ENCODE data around the gene DNMBP.
"Not testable (repeated sequence)": the region's sequence is repeated elsewhere in the genome, so short reads cannot be mapped to it uniquely, and the experiment has no call there.

Gene DNMBP

DNA sequence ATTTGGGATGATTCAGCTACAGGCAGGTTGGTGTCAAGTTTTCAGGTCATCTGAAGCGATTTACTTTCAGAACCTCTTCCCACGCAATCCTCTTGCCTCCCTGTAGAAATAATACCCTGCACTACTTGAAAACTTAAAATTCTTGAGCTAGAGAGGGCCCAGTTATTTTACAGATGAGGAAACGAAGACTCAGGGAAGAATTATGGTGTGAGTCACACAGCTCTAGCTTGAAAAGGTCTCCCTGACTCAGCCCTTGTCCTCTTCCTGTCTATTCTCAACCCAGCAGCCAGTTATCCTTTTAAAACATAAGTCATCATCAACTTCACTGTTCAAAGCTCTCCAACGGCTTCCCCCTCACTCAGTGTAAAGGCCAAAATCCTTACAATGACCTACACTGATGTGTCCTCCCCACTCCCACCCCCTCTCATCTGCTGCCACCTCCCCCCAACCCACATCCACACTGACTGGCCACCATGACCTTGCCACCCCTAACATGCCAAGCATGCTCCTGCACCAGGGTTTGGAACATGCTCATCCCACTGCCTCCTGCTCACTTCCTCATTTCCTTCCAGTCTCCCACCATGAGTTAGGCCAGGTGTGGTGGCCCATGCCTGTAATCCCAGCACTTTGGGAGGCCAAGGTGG, 3.4 kb downstream of the DNMBP start:
- H3K27me3 Mint-ChIP-seq = no peaks in the 10 kb centered on the region
- no peaks in the 10 kb centered on the region for H3K9me3 Mint-ChIP-seq
- H3K36me3 Mint-ChIP-seq = peaks cover 5% of the 10 kb centered on the region
- peaks cover 65% of the 10 kb centered on the region for H3K4me1 Mint-ChIP-seq
- peak overlapping the region; percentile 43 for H3K27ac Mint-ChIP-seq
- ATAC-seq = peak; percentile 46
- H3K4me3 Mint-ChIP-seq = no peak overlapping the region

DNA sequence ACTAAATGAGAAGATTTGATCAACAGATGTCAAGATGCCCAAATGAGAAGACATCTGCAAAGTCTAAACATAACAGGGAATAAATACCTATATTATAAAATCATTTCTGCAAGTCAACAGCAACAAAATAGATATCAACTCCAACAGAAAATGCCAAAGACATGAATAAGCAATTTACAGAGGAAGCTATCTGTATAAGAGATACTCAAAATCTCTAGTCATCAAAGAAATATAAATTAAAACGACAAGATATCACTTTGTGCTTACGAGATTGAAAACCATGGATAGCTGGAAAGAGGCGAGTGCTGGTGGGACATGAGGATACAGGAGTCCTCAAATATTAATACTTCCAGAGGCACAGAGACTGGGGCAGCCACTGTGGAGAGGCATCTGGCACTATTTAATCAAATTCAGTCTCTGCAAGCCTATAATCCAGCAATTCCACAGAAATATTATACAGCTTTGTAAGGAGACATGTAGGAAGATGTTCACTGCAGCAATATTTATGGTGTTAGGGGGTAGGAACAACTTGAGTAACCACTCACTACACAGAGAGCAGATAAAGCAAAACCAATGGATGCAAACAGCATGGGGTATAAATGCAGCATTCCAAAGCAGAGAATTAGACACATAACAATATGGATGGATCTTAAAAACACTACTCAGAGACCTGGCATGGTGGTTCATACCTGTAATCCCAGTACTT, 4.8 kb downstream of the DNMBP start:
- Mint-ChIP-seq H3K4me1 (peaks cover 54% of the 10 kb centered on the region), H3K36me3 (peaks cover 7% of the 10 kb centered on the region), H3K4me3 (no peak overlapping the region), H3K27ac (peak overlapping the region; percentile 44), H3K9me3 (no peaks in the 10 kb centered on the region), H3K27me3 (no peaks in the 10 kb centered on the region)
- ATAC-seq = no peak

DNA sequence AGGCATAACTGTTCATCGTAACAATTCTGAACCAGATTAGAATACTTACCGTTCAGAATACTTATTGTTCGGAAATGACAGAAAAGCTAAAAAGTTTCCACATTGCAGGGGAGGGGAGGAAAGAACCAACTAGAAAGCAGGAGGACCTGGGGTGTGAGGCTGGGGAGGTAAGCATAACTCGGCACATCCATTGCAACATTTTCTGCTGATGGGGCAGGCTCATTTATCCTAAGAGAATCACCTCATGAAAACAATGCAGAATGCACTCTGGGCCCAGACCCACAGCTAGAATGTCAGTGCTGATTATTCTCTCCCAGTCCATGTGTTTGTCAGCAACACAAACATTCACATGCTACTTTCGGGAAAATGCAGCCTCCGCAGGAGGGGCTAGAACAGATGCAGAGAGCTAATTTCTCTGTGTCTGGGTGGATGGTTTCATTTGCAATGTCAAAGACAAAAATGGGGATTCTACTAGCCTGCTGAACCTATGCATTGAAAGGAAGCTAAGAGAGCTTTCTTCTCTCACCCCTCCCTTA, 9.6 kb downstream of the DNMBP start:
- Mint-ChIP-seq H3K4me3 (no peak overlapping the region), H3K36me3 (peaks cover 18% of the 10 kb centered on the region), H3K4me1 (peaks cover 30% of the 10 kb centered on the region), H3K9me3 (no peaks in the 10 kb centered on the region), H3K27me3 (no peaks in the 10 kb centered on the region), H3K27ac (no peak overlapping the region)
- no peak for ATAC-seq

DNA sequence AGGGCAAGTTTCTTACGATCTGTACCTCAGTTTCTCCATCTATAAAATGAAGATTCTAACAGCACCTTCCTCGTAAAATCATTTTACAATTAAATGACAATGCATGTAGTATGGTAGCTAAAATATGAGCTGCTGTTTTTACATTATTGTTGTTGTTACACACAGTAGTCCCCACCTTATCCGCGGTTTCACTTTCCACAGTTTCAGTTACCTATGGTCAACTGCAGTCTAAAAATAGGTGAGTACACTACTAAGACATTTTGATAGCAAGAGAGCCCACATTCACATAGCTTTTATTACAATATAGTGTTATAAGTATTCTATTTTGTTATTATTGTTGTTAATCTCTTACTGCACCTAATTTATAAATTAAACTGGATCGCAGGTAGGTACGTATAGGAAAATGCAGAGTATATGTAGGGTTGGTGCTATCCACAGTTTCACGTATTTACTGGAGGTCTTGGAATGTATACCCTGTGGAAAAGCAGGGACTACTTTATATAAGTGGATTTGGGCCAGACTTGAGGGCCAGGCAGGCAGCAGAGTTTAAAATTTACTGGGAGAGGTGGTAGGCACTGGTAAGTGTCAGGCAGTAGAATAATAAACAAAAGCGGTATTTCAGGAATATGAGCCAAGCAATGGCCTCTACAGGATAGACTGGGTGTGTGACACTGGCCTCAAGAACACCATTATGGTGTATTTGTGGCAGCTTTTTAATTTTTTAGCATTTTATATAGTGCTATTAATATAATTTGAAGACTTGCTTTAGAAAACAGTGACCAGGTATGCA, 10.2 kb downstream of the DNMBP start:
- Mint-ChIP-seq H3K4me3 (no peak overlapping the region), H3K4me1 (peaks cover 33% of the 10 kb centered on the region), H3K36me3 (peaks cover 20% of the 10 kb centered on the region), H3K9me3 (no peaks in the 10 kb centered on the region), H3K27me3 (no peaks in the 10 kb centered on the region), H3K27ac (no peak overlapping the region)
- ATAC-seq = no peak

DNA sequence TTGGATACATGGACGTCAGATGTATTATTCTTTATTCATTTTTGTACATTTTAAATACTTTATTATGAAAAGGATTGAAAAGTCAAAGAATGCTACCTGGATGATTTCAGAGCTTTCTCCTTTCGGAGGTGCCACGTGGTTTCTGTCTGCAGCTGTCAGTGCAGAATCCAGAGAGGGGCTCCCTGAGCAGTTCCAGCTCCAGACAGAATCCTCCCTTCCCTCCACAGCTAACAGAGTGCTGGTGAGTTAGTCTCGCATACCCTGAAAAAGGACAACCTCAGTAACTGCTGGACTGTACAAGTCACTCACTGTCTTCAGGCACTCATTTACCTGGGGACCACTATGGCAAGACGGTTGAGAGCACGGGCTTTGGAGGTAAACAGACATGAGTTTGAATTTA, 10.9 kb downstream of the DNMBP start:
- Mint-ChIP-seq H3K9me3 (no peaks in the 10 kb centered on the region), H3K4me1 (peaks cover 39% of the 10 kb centered on the region), H3K36me3 (peaks cover 20% of the 10 kb centered on the region), H3K27ac (no peak overlapping the region), H3K27me3 (no peaks in the 10 kb centered on the region), H3K4me3 (no peak overlapping the region)
- no peak for ATAC-seq

DNA sequence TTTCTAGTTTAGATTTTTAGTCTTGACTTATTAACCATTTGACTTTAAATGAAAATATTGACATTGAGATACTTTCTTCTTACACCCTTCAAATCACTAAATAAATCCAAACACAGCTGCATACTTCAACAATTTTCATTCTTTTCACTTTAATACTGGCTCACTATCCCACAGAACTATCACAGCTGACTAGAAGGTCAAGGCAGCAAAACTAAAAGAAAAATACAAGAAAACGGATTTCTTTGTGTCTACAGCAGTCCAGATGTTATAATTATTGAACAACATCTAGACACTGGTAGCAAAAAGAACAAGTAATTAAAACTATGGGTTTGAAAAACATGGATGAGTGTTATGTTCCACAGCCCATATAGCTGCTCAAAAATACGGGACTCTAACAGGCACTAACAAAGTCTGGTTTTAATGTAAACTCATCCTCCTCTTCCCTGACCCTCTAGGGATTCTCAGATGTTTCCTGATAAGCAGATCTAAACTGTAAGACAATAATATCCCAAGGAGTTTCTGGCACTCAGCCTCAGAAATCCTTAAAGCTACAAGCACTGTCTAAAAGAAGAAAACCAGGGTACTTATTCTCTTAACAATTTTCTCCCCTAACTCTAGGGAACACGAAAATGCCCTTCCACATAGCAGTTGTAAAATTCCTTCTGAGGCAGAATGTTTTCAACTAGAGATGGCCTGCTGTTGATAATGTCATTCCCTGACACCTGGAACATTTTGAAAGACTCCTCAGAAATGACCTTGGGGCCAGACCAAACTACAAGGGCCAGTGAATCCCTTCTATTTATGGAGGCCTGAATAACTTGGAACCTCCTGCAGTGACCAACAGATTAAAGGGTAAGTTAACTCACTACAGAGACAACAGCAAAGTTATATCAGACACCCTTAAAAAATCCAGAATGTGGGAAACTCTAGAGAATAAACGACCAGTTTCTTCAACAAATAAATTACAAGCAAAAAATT, 12.8 kb downstream of the DNMBP start:
- H3K27ac Mint-ChIP-seq = peak overlapping the region; percentile 49

DNA sequence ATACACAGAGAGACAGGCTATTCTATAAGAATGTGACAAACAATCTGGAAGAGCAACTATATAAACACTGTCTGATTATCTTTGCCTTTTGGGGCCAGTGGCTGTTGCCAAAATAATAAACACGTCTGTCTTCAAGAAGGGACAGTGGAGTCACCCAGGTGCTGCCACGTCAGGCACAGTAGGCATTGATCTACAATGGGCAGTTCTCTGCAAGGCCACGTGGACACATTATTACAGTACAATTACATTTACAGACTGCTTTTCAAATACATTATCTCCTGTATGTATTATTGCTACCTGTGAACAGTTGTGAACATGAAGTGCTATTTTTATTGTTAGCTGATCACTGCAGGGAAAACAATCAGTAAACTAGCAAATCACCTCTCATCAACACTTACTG, 14.0 kb downstream of the DNMBP start:
- H3K9me3 Mint-ChIP-seq = no peaks in the 10 kb centered on the region
- H3K27me3 Mint-ChIP-seq = no peaks in the 10 kb centered on the region
- peak overlapping the region; percentile 80 for H3K27ac Mint-ChIP-seq
- peaks cover 15% of the 10 kb centered on the region for H3K36me3 Mint-ChIP-seq
- H3K4me1 Mint-ChIP-seq = peaks cover 41% of the 10 kb centered on the region
- no peak overlapping the region for H3K4me3 Mint-ChIP-seq
- ATAC-seq = no peak

More for the DNA sequence above, 12.8 kb downstream of the DNMBP start:
- Mint-ChIP-seq H3K9me3 (no peaks in the 10 kb centered on the region), H3K4me1 (peaks cover 41% of the 10 kb centered on the region), H3K36me3 (peaks cover 16% of the 10 kb centered on the region), H3K27me3 (no peaks in the 10 kb centered on the region), H3K4me3 (no peak overlapping the region)
- no peak for ATAC-seq

DNA sequence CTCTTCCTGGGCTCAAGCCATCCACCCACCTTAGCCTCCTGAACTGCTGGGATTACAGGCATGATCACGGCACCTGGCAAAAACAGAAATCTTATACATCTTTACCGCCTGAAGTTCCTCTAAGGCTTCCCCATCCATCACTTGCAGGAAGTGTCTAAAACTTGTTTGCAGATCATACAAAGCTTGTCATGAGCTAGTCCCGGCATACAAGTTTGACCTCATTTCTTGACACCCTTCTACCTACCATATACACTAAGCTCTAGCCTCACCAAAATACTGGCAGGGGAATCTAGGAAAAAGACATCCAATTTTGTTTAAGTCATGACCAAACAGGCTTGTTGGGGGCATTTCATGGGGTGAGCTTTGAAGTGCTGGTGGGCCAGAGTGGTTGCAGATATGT, 14.5 kb downstream of the DNMBP start:
- Mint-ChIP-seq H3K27me3 (no peaks in the 10 kb centered on the region), H3K4me3 (no peak overlapping the region), H3K4me1 (peaks cover 41% of the 10 kb centered on the region), H3K27ac (peak overlapping the region; percentile 80), H3K9me3 (no peaks in the 10 kb centered on the region), H3K36me3 (peaks cover 15% of the 10 kb centered on the region)
- ATAC-seq = no peak

DNA sequence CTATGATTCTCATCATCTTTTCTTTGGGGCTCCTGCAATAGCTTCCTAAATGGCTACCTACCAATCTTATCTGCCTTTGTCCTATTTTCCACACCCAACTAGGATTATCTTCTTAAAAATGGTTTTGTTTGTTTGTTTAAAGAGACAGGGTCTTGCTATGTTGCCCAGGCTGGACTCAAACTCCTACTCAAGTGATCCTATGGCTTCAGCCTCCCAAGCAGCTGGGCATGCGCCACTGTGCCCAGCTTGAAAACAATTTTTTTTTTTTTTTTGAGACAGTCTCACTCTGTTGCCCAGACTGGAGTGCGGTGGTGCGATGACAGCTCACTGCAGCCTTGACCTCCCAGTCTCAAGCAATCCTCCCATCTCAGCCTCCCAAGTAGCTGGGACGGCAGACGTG, 14.9 kb downstream of the DNMBP start:
- ATAC-seq = no peak
- H3K4me3 Mint-ChIP-seq = no peak overlapping the region
- no peaks in the 10 kb centered on the region for H3K27me3 Mint-ChIP-seq
- H3K27ac Mint-ChIP-seq = peak overlapping the region; percentile 80
- H3K9me3 Mint-ChIP-seq = no peaks in the 10 kb centered on the region
- peaks cover 11% of the 10 kb centered on the region for H3K36me3 Mint-ChIP-seq
- peaks cover 39% of the 10 kb centered on the region for H3K4me1 Mint-ChIP-seq

DNA sequence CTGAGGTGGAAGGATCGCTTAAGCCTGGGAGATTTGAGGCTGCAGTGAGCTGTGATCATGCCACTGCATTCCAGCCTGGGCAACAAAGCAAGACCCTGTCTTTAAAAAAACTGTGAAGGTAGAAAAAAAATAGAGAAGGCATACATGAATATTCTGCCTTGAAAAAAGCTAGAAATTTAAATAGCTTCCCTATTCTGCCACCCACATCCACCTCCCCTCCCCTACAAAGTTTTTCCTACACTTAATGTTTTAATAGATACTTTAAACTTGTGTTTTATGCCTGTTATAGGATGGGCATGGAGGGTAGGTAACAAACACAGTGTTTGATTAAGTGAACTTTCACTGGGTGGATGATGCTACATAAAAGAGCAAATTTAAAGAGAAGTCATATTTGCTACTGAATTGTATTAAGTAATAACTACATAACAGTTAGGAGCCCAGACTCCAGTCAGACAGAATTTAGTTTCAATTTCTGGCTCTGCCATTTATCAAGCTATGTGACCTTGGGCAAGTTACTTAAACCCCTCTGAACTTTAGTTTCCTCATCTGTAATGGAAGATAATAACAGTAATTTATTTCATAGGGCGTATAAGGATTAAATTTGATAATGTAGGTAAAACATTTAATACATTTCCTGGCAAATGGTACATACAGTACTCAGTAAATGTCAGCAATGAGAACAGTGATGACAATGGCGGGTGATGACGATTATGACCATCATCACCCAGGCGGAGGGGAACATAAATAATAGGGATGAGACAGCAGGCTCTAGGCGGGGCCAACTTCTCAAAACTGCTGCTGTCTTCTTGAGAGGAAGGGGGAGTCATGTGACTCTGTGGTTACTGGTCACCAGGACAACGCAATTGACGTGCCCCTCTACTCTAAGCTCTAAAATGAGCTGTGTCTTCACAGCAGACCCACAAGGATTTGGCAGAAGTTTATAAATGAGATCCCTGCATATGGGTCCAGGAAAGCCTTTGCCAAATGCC, 15.8 kb downstream of the DNMBP start:
- H3K4me1 Mint-ChIP-seq = peaks cover 35% of the 10 kb centered on the region
- H3K4me3 Mint-ChIP-seq = peak overlapping the region; percentile 55

DNA sequence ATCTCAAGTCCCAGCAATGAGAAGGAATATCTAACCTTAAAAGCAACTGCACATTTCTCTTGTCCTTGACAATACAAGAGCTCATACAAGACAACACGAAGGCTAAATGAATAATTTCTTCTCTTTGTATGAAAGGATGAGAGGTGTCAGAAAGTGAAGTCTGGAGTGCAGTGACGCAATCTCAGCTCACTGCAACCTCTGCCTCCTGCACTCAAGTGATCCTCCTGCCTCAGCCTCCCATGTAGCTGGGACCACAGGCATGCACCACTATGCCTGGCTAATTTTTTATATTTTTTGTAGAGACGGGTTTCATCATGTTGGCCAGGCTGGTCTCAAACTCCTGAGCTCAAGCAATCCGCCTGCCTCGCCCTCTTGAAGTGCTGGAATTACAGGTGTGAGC, 24.1 kb downstream of the DNMBP start:
- ATAC-seq, H3K27ac Mint-ChIP-seq, H3K4me3 Mint-ChIP-seq, H3K9me3 Mint-ChIP-seq, H3K36me3 Mint-ChIP-seq, H3K27me3 Mint-ChIP-seq: not testable (repeated sequence)
- peaks cover 46% of the 10 kb centered on the region for H3K4me1 Mint-ChIP-seq

More for the DNA sequence above, 15.8 kb downstream of the DNMBP start:
- Mint-ChIP-seq H3K36me3 (peaks cover 6% of the 10 kb centered on the region), H3K27ac (peak overlapping the region; percentile 80), H3K9me3 (no peaks in the 10 kb centered on the region), H3K27me3 (no peaks in the 10 kb centered on the region)
- peak; percentile 97 for ATAC-seq

DNA sequence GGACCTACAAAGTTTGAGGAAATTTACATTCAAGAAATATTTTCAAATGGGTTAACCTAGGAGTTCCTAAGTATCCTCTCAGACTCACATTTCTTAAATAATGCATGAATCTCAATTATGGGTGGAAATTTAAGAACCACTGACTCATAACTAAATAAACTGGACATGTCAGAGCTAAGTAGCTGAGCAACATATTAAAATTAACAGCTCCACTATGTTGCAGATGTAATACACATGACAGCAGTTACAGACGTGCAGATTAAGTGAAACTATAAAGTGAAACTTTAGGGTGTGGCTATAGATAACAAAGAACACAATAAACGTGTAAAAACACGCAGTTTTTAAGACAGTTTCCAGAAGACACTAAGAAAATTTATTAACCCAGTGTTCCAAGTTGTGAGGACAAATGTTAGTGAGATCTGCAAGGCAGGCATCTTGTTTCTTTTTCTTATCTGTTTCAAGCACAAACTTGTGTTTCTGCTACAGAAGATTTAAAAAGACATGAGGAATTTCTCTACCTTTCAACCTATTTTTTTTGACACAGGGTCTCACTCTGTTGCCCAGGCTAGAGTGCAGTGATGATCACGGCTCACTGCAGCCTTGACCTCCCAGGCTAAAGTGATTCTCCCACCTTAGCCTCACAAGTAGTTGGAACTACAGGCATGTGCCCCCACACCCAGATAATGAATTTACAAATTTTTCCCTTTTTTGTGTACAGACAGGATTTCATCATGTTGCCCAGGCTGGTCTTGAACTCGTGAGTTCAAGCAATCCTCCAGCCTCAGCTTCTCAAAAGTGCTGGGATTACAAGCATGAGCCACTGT, 25.3 kb downstream of the DNMBP start:
- Mint-ChIP-seq H3K4me3 (no peak overlapping the region), H3K27ac (peak overlapping the region; percentile 88), H3K27me3 (no peaks in the 10 kb centered on the region), H3K36me3 (no peaks in the 10 kb centered on the region), H3K9me3 (no peaks in the 10 kb centered on the region), H3K4me1 (peaks cover 57% of the 10 kb centered on the region)
- no peak for ATAC-seq

Measured in stimulated activated memory B cell treated with anti-CD40 and anti-IgM and Interleukin-4, amounts not matched to agents 10 μg/mL and 1 μg/mL and 100 μg/mL, for 72 hours (primary cell).